ENCODE data around the gene LOC101059915.
"Not testable (repeated sequence)": the region's sequence is repeated elsewhere in the genome, so short reads cannot be mapped to it uniquely, and the experiment has no call there.

The LOC101059915 gene

GRCh38 chrX:71671938-71672337 lies 4.6 kb downstream of the LOC101059915 start:
- no peaks in the 10 kb centered on the region for H3K27me3 Mint-ChIP-seq
- ATAC-seq (ENCODE audit: poor library complexity) (no peak), DNase-seq (no peak)
- H3K4me1 ChIP-seq (ENCODE audit: insufficient read depth, low read length), result peaks cover 12% of the 10 kb centered on the region
- TF ChIP-seq CTCF (IDR thresholded peaks at IDR 0.05), result no peak
- intact Hi-C loops (cut with DNase I, micrococcal nuclease), result no loop called here
- no peaks in the 10 kb centered on the region for H3K9me3 Mint-ChIP-seq
- no peaks in the 10 kb centered on the region for H3K27me3 ChIP-seq (ENCODE audit: control insufficient read depth in 1 of 2, insufficient read depth in 2 of 2, low read length in 2 of 2)
- no peak overlapping the region for H3K27ac ChIP-seq (ENCODE audit: low read depth in 1 of 2, low read length in 2 of 2)
- CTCF ChIA-PET, result no interaction called here
- no peaks in the 10 kb centered on the region for H3K36me3 Mint-ChIP-seq (ENCODE audit: low read depth)
- no peak overlapping the region for H3K27ac Mint-ChIP-seq
- no peak overlapping the region for H3K4me3 Mint-ChIP-seq
- no peak overlapping the region for H3K4me3 ChIP-seq (ENCODE audit: low read length)
- POLR2A ChIA-PET, result no interaction called here
- peaks cover 0 to 6% of the 10 kb centered on the region in 2 experiments for H3K9me3 ChIP-seq (ENCODE audit: control insufficient read depth in 1 of 2, insufficient read depth in 1 of 2, low read length in 2 of 2)
- no peaks in the 10 kb centered on the region for H3K36me3 ChIP-seq (ENCODE audit: insufficient read depth, low read length)
- H3K4me1 Mint-ChIP-seq (ENCODE audit: low read depth), result peaks cover 22% of the 10 kb centered on the region

- ATAC-seq (ENCODE audit: poor library complexity); H3K9me3 Mint-ChIP-seq; H3K9me3 ChIP-seq (ENCODE audit: control insufficient read depth in 1 of 2, insufficient read depth in 1 of 2, low read length in 2 of 2); DNase-seq; H3K36me3 ChIP-seq (ENCODE audit: insufficient read depth, low read length); H3K4me3 ChIP-seq (ENCODE audit: low read length); H3K4me3 Mint-ChIP-seq; CTCF ChIA-PET; H3K27ac ChIP-seq (ENCODE audit: low read depth in 1 of 2, low read length in 2 of 2); H3K27ac Mint-ChIP-seq; intact Hi-C loops (cut with DNase I, micrococcal nuclease); POLR2A ChIA-PET; H3K27me3 Mint-ChIP-seq; H3K27me3 ChIP-seq (ENCODE audit: control insufficient read depth in 1 of 2, insufficient read depth in 2 of 2, low read length in 2 of 2); H3K36me3 Mint-ChIP-seq (ENCODE audit: low read depth): not testable (repeated sequence)
- H3K4me1 Mint-ChIP-seq (ENCODE audit: low read depth), result peaks cover 15% of the 10 kb centered on the region
- H3K4me1 ChIP-seq (ENCODE audit: insufficient read depth, low read length), result peaks cover 10% of the 10 kb centered on the region
Observed at GRCh38 chrX:71675636-71676035, 8.3 kb downstream of the LOC101059915 start.

- ATAC-seq (ENCODE audit: poor library complexity); H3K4me3 ChIP-seq (ENCODE audit: low read length); H3K27ac Mint-ChIP-seq; H3K27me3 Mint-ChIP-seq; H3K36me3 Mint-ChIP-seq (ENCODE audit: low read depth); POLR2A ChIA-PET; H3K4me1 Mint-ChIP-seq (ENCODE audit: low read depth); H3K27ac ChIP-seq (ENCODE audit: low read depth in 1 of 2, low read length in 2 of 2); H3K9me3 Mint-ChIP-seq; H3K27me3 ChIP-seq (ENCODE audit: control insufficient read depth in 1 of 2, insufficient read depth in 2 of 2, low read length in 2 of 2); H3K4me3 Mint-ChIP-seq; DNase-seq; H3K4me1 ChIP-seq (ENCODE audit: insufficient read depth, low read length); intact Hi-C loops (cut with DNase I, micrococcal nuclease); H3K9me3 ChIP-seq (ENCODE audit: control insufficient read depth in 1 of 2, insufficient read depth in 1 of 2, low read length in 2 of 2); H3K36me3 ChIP-seq (ENCODE audit: insufficient read depth, low read length); CTCF ChIA-PET: not testable (repeated sequence)
Observed at GRCh38 chrX:71676068-71676795, 8.9 kb downstream of the LOC101059915 start.

GRCh38 chrX:71677195-71677594 lies 9.8 kb downstream of the LOC101059915 start:
- ATAC-seq (ENCODE audit: poor library complexity); H3K9me3 ChIP-seq (ENCODE audit: control insufficient read depth in 1 of 2, insufficient read depth in 1 of 2, low read length in 2 of 2); H3K4me1 Mint-ChIP-seq (ENCODE audit: low read depth); H3K27me3 ChIP-seq (ENCODE audit: control insufficient read depth in 1 of 2, insufficient read depth in 2 of 2, low read length in 2 of 2); POLR2A ChIA-PET; H3K27ac ChIP-seq (ENCODE audit: low read depth in 1 of 2, low read length in 2 of 2); intact Hi-C loops (cut with DNase I, micrococcal nuclease); H3K27ac Mint-ChIP-seq; H3K36me3 ChIP-seq (ENCODE audit: insufficient read depth, low read length); H3K36me3 Mint-ChIP-seq (ENCODE audit: low read depth); H3K9me3 Mint-ChIP-seq; DNase-seq; H3K27me3 Mint-ChIP-seq; H3K4me1 ChIP-seq (ENCODE audit: insufficient read depth, low read length); H3K4me3 ChIP-seq (ENCODE audit: low read length); H3K4me3 Mint-ChIP-seq; CTCF ChIA-PET: not testable (repeated sequence)
